Muscle of back (tissue), 10 donors: ENCODE results near the gene CLASRP. TPM values are rescaled to one million over a fixed set of nuclear protein-coding genes. Genes with fewer than 3 reads are reported as not detected.

Experiments
- polyA plus RNA-seq, 10 donors: library from polyadenylated mRNA; unstranded; fragments of 120-200 nt; gene quantifications; one replicate each; pipeline ENCODE4 v1.2.1, GENCODE V29; 2013; ENCODE audit not compliant: insufficient read length in 10 of 10

Gene CLASRP
- polyA plus RNA-seq, 10 donors, result 34.6 to 69.2 (median 44.1) TPM

Other genes with a start within 250 kb of the CLASRP start
- gene BCAM, start 229.9 kb upstream of the CLASRP start, polyA plus RNA-seq, result 100 to 1,000 TPM; 115 to 207 (median 169) TPM
- 10 to 100 TPM; 39.4 to 57.8 (median 48.5) TPM for gene NECTIN2, start 192.7 kb upstream of the CLASRP start, polyA plus RNA-seq
- gene TOMM40, start 147.8 kb upstream of the CLASRP start, polyA plus RNA-seq, result 10 to 100 TPM; 26.2 to 40.9 (median 31.0) TPM
- gene APOE, start 133.2 kb upstream of the CLASRP start, polyA plus RNA-seq, result 10 to 100 TPM; 24.6 to 53.3 (median 42.1) TPM
- 10 to 100 TPM; 11.5 to 23.3 (median 13.7) TPM for gene APOC1, start 124.4 kb upstream of the CLASRP start, polyA plus RNA-seq
- not detected for gene APOC4, start 96.8 kb upstream of the CLASRP start, polyA plus RNA-seq
- gene APOC2, start 93.0 kb upstream of the CLASRP start, polyA plus RNA-seq, result 1 to 10 TPM in 1 of 10 donors, under 1 TPM in 5, not detected in 4; 0.31 to 1.5 (median 0.49) TPM
- 10 to 100 TPM; 45.6 to 58.2 (median 53.1) TPM for gene CLPTM1, start 83.7 kb upstream of the CLASRP start, polyA plus RNA-seq
- 1 to 10 TPM; 3.0 to 5.6 (median 4.5) TPM for gene RELB, start 37.6 kb upstream of the CLASRP start, polyA plus RNA-seq
- 1 to 10 TPM in 2 of 10 donors, under 1 TPM in 7, not detected in 1; 0.34 to 1.1 (median 0.70) TPM for gene ZNF296, start 37.4 kb downstream of the CLASRP start, polyA plus RNA-seq
- 10 to 100 TPM; 14.5 to 23.9 (median 21.5) TPM for gene GEMIN7, start 40.2 kb downstream of the CLASRP start, polyA plus RNA-seq
- gene PPP1R37, start 54.1 kb downstream of the CLASRP start, polyA plus RNA-seq, result 10 to 100 TPM; 15.8 to 23.8 (median 19.4) TPM
- gene NKPD1, start 121.9 kb downstream of the CLASRP start, polyA plus RNA-seq, result under 1 TPM; 0.07 to 0.74 (median 0.18) TPM
- gene TRAPPC6A, start 139.2 kb downstream of the CLASRP start, polyA plus RNA-seq, result 10 to 100 TPM; 15.3 to 28.5 (median 19.5) TPM
- gene BLOC1S3, start 139.7 kb downstream of the CLASRP start, polyA plus RNA-seq, result 1 to 10 TPM; 5.9 to 9.0 (median 7.7) TPM
- gene EXOC3L2, start 206.4 kb downstream of the CLASRP start, polyA plus RNA-seq, result 1 to 10 TPM in 7 of 10 donors, under 1 TPM in 3; 0.71 to 2.6 (median 1.2) TPM
- 10 to 100 TPM; 20.2 to 35.0 (median 28.6) TPM for gene MARK4, start 212.2 kb downstream of the CLASRP start, polyA plus RNA-seq